PC-3 (cell line): Measurements from ENCODE around the gene EVC. TPM values are rescaled to one million over a fixed set of nuclear protein-coding genes. Genes with fewer than 3 reads are reported as not detected.

ENCODE experiments used
- ATAC-seq: fragments of 200-7000 bp; cut with Tn5 transposase; 2 replicates; pipeline ENCODE4 v1.9.1; 2020; ENCODE audit warnings: mild to moderate bottlenecking, moderate library complexity
- BruUV-seq: library from RNA; stranded (reverse); fragments of 400-500 nt; replicated peaks from 2 replicates; lab custom pipeline; 2021; lab: Mats Ljungman, UMichigan
- CTCF ChIA-PET: fragments of 300-600 bp; sonication (Branson Sonifier 250); formaldehyde crosslinking; loops from one replicate; lab custom pipeline; 2022; ENCODE audit warnings: antibody characterized with exemption; lab: Charles Lee
- POLR2A ChIA-PET: fragments of 300-600 bp; sonication (Branson Sonifier 250); formaldehyde crosslinking; loops from one replicate; lab custom pipeline; 2022; ENCODE audit warnings: antibody characterized with exemption; ENCODE audit not compliant: unreplicated experiment; lab: Charles Lee
- DNase-seq: peaks from one replicate; pipeline ENCODE4 v3.0.0-alpha.2; 2015
- H2AFZ ChIP-seq: fragments of 300-600 bp; sonication (generic); 2 replicates; pipeline ENCODE4 v1.6.0; 2016; ENCODE audit warnings: antibody characterized with exemption, low read length
- H3F3A ChIP-seq: fragments of 300-600 bp; sonication (generic); one replicate; pipeline ENCODE4 v1.6.0; 2017; ENCODE audit warnings: antibody characterized with exemption, low read length, control low read depth, mild to moderate bottlenecking; ENCODE audit not compliant: unreplicated experiment
- H3K27ac ChIP-seq: fragments of 300-600 bp; sonication (generic); 2 replicates; pipeline ENCODE4 v1.5.1; 2016; ENCODE audit warnings: mild to moderate bottlenecking, low read length
- H3K27me3 ChIP-seq: fragments of 300-600 bp; sonication (generic); 2 replicates; pipeline ENCODE4 v1.6.1; 2016; ENCODE audit warnings: low read length, mixed read lengths
- H3K36me3 ChIP-seq: fragments of 300-600 bp; sonication (generic); 2 replicates; pipeline ENCODE4 v1.6.1; 2016; ENCODE audit warnings: low read depth, mixed run types, low read length, mixed read lengths
- H3K4me1 ChIP-seq: fragments of 300-600 bp; sonication (generic); 2 replicates; pipeline ENCODE4 v1.5.1; 2016; ENCODE audit warnings: low read length; ENCODE audit not compliant: insufficient read depth
- H3K4me2 ChIP-seq: fragments of 300-600 bp; sonication (generic); 2 replicates; pipeline ENCODE4 v1.6.0; 2016; ENCODE audit warnings: low read length
- H3K4me3 ChIP-seq: fragments of 300-600 bp; sonication (generic); 2 replicates; pipeline ENCODE4 v1.5.1; 2016; ENCODE audit warnings: mild to moderate bottlenecking, low read length, mixed read lengths
- H3K79me2 ChIP-seq: fragments of 300-600 bp; sonication (generic); 2 replicates; pipeline ENCODE4 v1.6.1; 2017; ENCODE audit warnings: low read length, mixed read lengths
- H3K9ac ChIP-seq: fragments of 300-600 bp; sonication (generic); 2 replicates; pipeline ENCODE4 v1.6.0; 2016; ENCODE audit warnings: mild to moderate bottlenecking, low read length
- H3K9me2 ChIP-seq: fragments of 300-600 bp; sonication (generic); replicated peaks from 2 replicates; pipeline ENCODE4 v1.6.1; 2016; ENCODE audit warnings: mixed run types, low read length, mixed read lengths
- H3K9me3 ChIP-seq: fragments of 300-600 bp; sonication (generic); 2 replicates; pipeline ENCODE4 v1.6.1; 2016; ENCODE audit warnings: low read length, mixed read lengths
- H4K20me1 ChIP-seq: fragments of 300-600 bp; sonication (generic); 2 replicates; pipeline ENCODE4 v1.6.1; 2016; ENCODE audit warnings: low read length, mixed read lengths
- EZH2 ChIP-seq: fragments of 300-600 bp; sonication (generic); IDR thresholded peaks from one replicate; pipeline ENCODE4 v1.6.1; 2017; ENCODE audit warnings: antibody characterized with exemption, mild to moderate bottlenecking, low read length; ENCODE audit not compliant: unreplicated experiment
- EZH2phosphoT487 ChIP-seq: fragments of 300-600 bp; sonication (generic); IDR thresholded peaks from 2 replicates; pipeline ENCODE4 v1.6.1; 2018; ENCODE audit warnings: mild to moderate bottlenecking, antibody characterized with exemption, low read length, borderline replicate concordance
- intact Hi-C: fragments of 100-400 bp; cut with micrococcal nuclease; formaldehyde crosslinking; loops from 2 replicates; pipeline ENCODE4 v1.9.0; 2023
- total RNA-seq: library from RNA; depleted of rRNA; stranded (reverse); fragments of >200 nt; gene quantifications from 2 replicates; pipeline ENCODE4 v1.2.3, GENCODE V29; 2014
- TF ChIP-seq, protein P1 (sequence below): fragments of 300-600 bp; sonication (generic); conservative IDR thresholded peaks from 2 replicates; pipeline ENCODE4 v1.5.1; 2017; ENCODE audit warnings: antibody characterized with exemption, low read depth, mild to moderate bottlenecking, low read length

The EVC gene
- total RNA-seq, 1 experiment from 2014 or later, result 22.7 TPM

DNA sequence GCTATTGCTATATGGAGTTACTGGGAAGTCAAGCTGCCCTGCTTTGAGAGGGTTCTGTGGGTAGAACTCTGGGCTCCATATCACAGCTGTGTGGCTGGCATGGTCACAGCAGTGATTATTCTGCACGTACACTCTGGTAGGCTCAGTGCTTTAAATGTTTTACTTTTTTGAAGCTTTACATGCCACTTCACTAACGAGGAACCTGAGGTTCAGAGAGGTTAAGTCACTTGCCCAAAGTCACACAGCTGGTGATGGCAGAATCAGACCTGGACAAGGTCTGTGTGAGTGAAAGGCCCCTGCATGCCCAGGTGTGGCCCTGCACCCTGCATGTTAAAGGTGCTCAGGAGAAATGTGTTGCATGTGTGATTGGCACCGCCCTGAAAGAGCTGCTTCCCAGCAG lies 24.5 kb downstream of the EVC start:
- ChIA-PET POLR2A (no interaction called here), CTCF (no interaction called here)
- H4K20me1 ChIP-seq, result no peaks in the 10 kb centered on the region
- BruUV-seq, result no TSS peak
- DNase-seq (no peak), ATAC-seq (no peak)
- H3K79me2 ChIP-seq, result no peaks in the 10 kb centered on the region
- H3K4me1 ChIP-seq, result no peaks in the 10 kb centered on the region
- no peak overlapping the region for H3K4me3 ChIP-seq
- no peaks in the 10 kb centered on the region for H3F3A ChIP-seq
- no peak overlapping the region for H3K4me2 ChIP-seq
- no peak overlapping the region for H3K27ac ChIP-seq
- intact Hi-C loops, result no loop called here
- no peak overlapping the region for H3K9ac ChIP-seq
- no peaks in the 10 kb centered on the region for H3K9me2 ChIP-seq
- no peaks in the 10 kb centered on the region for H3K27me3 ChIP-seq
- TF ChIP-seq EZH2, result no peak
- TF ChIP-seq, protein P1, sequence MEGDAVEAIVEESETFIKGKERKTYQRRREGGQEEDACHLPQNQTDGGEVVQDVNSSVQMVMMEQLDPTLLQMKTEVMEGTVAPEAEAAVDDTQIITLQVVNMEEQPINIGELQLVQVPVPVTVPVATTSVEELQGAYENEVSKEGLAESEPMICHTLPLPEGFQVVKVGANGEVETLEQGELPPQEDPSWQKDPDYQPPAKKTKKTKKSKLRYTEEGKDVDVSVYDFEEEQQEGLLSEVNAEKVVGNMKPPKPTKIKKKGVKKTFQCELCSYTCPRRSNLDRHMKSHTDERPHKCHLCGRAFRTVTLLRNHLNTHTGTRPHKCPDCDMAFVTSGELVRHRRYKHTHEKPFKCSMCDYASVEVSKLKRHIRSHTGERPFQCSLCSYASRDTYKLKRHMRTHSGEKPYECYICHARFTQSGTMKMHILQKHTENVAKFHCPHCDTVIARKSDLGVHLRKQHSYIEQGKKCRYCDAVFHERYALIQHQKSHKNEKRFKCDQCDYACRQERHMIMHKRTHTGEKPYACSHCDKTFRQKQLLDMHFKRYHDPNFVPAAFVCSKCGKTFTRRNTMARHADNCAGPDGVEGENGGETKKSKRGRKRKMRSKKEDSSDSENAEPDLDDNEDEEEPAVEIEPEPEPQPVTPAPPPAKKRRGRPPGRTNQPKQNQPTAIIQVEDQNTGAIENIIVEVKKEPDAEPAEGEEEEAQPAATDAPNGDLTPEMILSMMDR, result no peak
- no peak for TF ChIP-seq EZH2phosphoT487
- H2AFZ ChIP-seq, result no peak overlapping the region
- H3K9me3 ChIP-seq, result no peaks in the 10 kb centered on the region
- H3K36me3 ChIP-seq, result peaks cover 11% of the 10 kb centered on the region; the same call in 1 of the 2 replicates

DNA sequence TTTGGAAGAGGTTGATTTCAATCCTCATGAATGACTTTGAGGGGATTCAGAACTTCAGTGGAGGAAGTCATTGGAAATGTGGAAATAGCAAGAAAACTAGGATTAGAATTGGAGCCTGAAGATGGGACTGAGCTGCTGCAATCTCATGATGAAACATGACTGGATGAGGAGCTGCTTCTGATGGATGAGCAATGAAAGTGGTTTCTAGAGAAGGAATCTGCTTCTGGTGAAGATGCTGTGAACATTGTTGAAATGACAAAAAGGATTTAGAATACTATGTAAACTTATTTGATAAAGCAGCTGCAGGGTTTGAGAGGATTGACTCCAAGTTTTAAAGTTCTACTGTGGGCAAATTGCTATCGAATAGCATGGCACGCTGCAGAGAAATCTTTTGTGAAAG lies 27.1 kb downstream of the EVC start:
- TF ChIP-seq, protein P1, result no peak
- TF ChIP-seq EZH2 (no peak), EZH2phosphoT487 (no peak)
- DNase-seq, result no peak
- Histone ChIP-seq H3K79me2 (no peaks in the 10 kb centered on the region), H3K4me1 (no peaks in the 10 kb centered on the region), H3K9me2 (no peaks in the 10 kb centered on the region), H3K27me3 (no peaks in the 10 kb centered on the region), H3K9me3 (no peaks in the 10 kb centered on the region), H3K36me3 (peaks cover 16% of the 10 kb centered on the region), H2AFZ (no peak overlapping the region), H3K4me3 (no peak overlapping the region), H3F3A (no peaks in the 10 kb centered on the region), H4K20me1 (no peaks in the 10 kb centered on the region), H3K9ac (no peak overlapping the region), H3K4me2 (no peak overlapping the region), H3K27ac (no peak overlapping the region)
- intact Hi-C loops, result no loop called here
- no peak for ATAC-seq
- POLR2A ChIA-PET, result no interaction called here
- no TSS peak for BruUV-seq
- CTCF ChIA-PET, result interaction anchor here (0.6 kb wide), 1 partner anchor 268 kb away, joined by 3 read pairs; no protein-coding TSS in a partner anchor

DNA sequence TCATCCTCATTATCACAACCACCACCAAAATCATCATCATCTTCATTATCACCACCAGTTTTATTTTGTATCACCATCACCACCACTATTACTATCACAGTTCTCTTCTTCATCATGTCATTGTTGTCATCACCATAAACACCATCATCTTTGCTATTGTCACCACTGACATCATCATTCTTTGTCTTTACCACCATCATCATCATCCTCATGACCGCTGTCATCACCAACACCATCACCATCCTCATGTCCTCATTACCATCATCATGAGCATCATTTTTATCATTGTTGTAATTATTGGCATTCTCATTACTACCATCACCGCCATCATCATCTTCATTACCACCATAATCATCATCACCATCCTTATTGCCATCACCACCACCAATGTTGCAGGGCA lies 31.4 kb downstream of the EVC start:
- intact Hi-C loops, result no loop called here
- peaks cover 9% of the 10 kb centered on the region for H3K4me1 ChIP-seq
- ChIA-PET POLR2A (no interaction called here), CTCF (no interaction called here)
- peaks cover 33% of the 10 kb centered on the region for H3K36me3 ChIP-seq
- ATAC-seq, result no peak
- H4K20me1 ChIP-seq, result no peaks in the 10 kb centered on the region
- H3K27ac ChIP-seq, result no peak overlapping the region
- H3K9me2 ChIP-seq, result no peaks in the 10 kb centered on the region
- no peaks in the 10 kb centered on the region for H3K79me2 ChIP-seq
- H3K9ac ChIP-seq, result no peak overlapping the region
- DNase-seq, result no peak
- no peaks in the 10 kb centered on the region for H3K27me3 ChIP-seq
- H3K4me2 ChIP-seq, result no peak overlapping the region
- no TSS peak for BruUV-seq
- H3K4me3 ChIP-seq, result no peak overlapping the region
- no peaks in the 10 kb centered on the region for H3F3A ChIP-seq
- no peak overlapping the region for H2AFZ ChIP-seq
- no peak for TF ChIP-seq EZH2
- no peak for TF ChIP-seq EZH2phosphoT487
- TF ChIP-seq, protein P1, result no peak
- no peaks in the 10 kb centered on the region for H3K9me3 ChIP-seq
